ENCODE results near the gene ABCD3.

ABCD3 gene

DNA sequence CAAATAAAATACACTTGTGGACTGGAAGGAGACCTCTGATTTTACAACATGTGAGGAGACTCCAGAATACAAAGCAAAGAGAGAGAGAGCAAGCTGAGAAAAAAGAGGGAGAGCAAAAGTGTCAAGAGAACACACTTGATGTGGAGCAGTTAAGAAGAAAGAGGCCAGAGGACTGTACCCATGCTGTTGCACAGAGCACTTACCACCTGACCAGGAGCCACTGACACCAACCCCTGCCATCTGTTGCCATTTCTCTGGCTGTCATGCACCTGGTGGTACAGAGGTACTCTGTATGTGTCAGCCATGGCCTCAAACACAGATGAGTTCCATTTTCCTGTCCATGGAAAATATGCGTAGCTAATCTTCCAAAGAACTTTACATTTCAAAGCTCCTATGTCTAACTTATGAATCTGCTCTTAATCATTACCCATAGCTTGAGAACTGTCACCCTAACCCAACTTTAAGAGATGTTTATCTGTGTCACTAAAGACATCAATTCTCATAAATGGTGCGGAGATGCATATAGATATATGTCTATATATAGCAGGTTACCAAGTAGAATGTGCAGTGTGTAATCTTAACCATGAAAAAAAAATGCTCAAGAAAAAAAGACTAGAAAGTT, 32.8 kb upstream of the ABCD3 start:
- TF ChIP-seq CTCF (IDR thresholded peaks at IDR 0.05; ENCODE audit: low read depth, low read length) = no peak
- DNase-seq (ENCODE audit: extremely low read depth, low read depth) = no peak

GRCh38 chr1:94389298-94389697, 28.9 kb upstream of the ABCD3 start:
- DNase-seq (ENCODE audit: extremely low read depth, low read depth) = no peak
- TF ChIP-seq CTCF (IDR thresholded peaks at IDR 0.05; ENCODE audit: low read depth, low read length) = no peak

DNA sequence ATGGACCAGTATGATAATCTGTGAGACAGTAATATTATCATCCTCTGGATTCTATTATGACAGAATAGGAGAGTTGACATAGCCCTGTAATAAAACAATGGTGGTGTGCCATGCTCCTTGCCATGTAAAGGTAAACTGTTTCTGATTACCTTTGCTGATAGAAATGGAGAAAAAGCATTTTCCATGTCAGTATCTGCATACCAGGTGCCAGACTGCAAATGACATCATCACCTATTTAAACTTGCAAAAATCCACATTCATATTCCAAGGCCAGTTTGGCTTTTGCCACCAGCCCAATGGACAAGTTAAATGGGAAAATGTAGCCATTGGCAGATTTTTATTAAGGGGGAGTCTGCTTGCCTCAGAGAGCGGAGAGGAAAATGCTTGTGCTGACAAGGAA, 23.9 kb upstream of the ABCD3 start:
- DNase-seq (ENCODE audit: extremely low read depth, low read depth) = no peak
- no peak for TF ChIP-seq CTCF (IDR thresholded peaks at IDR 0.05; ENCODE audit: low read depth, low read length)

GRCh38 chr1:94395231-94395630, 23.0 kb upstream of the ABCD3 start:
- no peak for DNase-seq (ENCODE audit: extremely low read depth, low read depth)
- TF ChIP-seq CTCF (IDR thresholded peaks at IDR 0.05; ENCODE audit: low read depth, low read length) = no peak

DNA sequence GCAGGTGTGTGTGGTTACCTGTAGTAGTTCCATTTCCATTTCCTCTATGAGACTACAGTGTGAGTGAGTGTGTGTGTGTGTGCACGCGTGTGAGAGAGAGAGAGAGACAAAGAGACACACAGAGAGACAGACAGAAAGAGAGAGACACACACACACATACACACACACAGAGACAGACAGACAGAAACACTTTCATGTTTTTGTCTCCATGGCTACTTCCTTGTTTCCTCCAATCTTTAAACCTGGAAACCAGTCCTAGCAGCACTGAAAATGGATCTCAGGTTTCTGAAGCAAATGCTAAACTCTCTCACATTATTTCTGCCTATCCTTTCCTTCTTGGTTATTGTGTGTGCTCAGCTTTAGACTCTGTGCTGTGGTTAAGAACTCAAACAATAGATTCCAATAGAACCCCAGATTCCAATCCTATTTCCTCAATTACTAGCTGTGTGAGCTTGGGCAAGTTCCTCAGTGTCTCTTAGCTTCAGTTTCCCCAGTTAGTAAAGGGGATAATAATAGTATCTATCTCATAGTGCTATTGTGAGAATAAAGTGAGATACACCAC, 22.4 kb upstream of the ABCD3 start:
- no peak for TF ChIP-seq CTCF (IDR thresholded peaks at IDR 0.05; ENCODE audit: low read depth, low read length)
- DNase-seq (ENCODE audit: extremely low read depth, low read depth) = no peak

GRCh38 chr1:94396356-94397010, 21.7 kb upstream of the ABCD3 start:
- TF ChIP-seq CTCF (IDR thresholded peaks at IDR 0.05; ENCODE audit: low read depth, low read length) = peak; percentile 8
- DNase-seq (ENCODE audit: extremely low read depth, low read depth) = no peak

DNA sequence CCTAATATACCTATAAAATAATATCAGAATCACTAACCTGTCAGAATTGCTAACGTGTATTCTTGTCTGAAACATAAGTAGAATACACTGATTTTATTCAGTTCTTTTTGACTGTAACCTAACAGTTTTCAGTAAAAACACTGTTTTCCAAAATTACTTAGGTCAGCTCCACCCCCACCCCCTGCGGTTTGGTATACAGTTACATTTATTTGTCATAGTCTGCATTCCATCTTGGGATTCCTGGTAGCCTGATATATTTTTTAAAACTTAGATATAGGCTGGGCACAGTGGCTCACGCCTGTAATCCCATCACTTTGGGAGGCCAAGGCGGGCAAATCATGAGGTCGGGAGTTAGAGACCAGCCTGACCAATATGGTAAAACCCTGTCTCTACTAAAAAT, 19.8 kb upstream of the ABCD3 start:
- DNase-seq (ENCODE audit: extremely low read depth, low read depth) = no peak

More for the DNA sequence above, 19.8 kb upstream of the ABCD3 start:
- no peak for TF ChIP-seq CTCF (IDR thresholded peaks at IDR 0.05; ENCODE audit: low read depth, low read length)
